HCT116 (cell line): Measurements from ENCODE around the gene TNFRSF12A. TPM values are rescaled to one million over a fixed set of nuclear protein-coding genes. Genes with fewer than 3 reads are reported as not detected.

Source experiments
- ATAC-seq: fragments of 200-7000 bp; cut with Tn5 transposase; 2 replicates; pipeline ENCODE4 v1.9.1; 2020; ENCODE audit warnings: mild to moderate bottlenecking, moderate library complexity
- BruUV-seq: library from RNA; stranded (reverse); fragments of 400-500 nt; replicated peaks from 2 replicates; lab custom pipeline; 2021; lab: Mats Ljungman, UMichigan
- CTCF ChIA-PET: fragments of 300-600 bp; sonication (Branson Sonifier 250); formaldehyde crosslinking; loops from one replicate; lab custom pipeline; 2021; ENCODE audit warnings: antibody characterized with exemption; lab: Charles Lee
- POLR2A ChIA-PET: fragments of 300-600, 350-600 bp; sonication (Branson Sonifier 250); formaldehyde crosslinking; loops from one replicate; lab custom pipeline; 2021; ENCODE audit warnings: antibody characterized with exemption; lab: Charles Lee
- RAD21 ChIA-PET, 2 experiments: fragments of 300-600 bp; sonication (Branson Sonifier 250); formaldehyde crosslinking; loops; one replicate each; lab custom pipeline; 2023; ENCODE audit warnings: low total read pairs in 2 of 2; ENCODE audit not compliant: uncharacterized antibody in 2 of 2, unreplicated experiment in 2 of 2, low non-redundant PET in 1 of 2; lab: Charles Lee
- DNase-seq: peaks from one replicate; pipeline ENCODE4 v3.0.0-alpha.2; 2010; ENCODE audit warnings: low read depth, low spot score
- H2AFZ ChIP-seq: fragments of 200-600 bp; shearing (Covaris generic), sonication (generic); 2 replicates; pipeline ENCODE4 v1.6.1; 2017; ENCODE audit warnings: low read depth, mixed run types, mixed read lengths, antibody characterized with exemption, low read length; ENCODE audit not compliant: poor library complexity, severe bottlenecking
- H3K27ac ChIP-seq: 2 replicates; pipeline ENCODE4 v1.5.1; 2012; ENCODE audit warnings: low read depth, low read length
- H3K27me3 ChIP-seq: fragments of 200-600 bp; sonication (generic); 2 replicates; pipeline ENCODE4 v1.6.1; 2016; ENCODE audit warnings: mixed run types, low read length, mixed read lengths; ENCODE audit not compliant: insufficient read depth
- H3K36me3 ChIP-seq, 2 experiments: fragments of 200-500 bp in 1 of 2; fragments of 200-600 bp in 1 of 2; sonication (Bioruptor generic) in 1 of 2; sonication (generic) in 1 of 2; 2 replicates each; pipeline versions ENCODE4 v1.5.1 to v1.6.1; 2014 to 2016; ENCODE audit warnings: low read length in 2 of 2, inconsistent platforms in 1 of 2, mixed read lengths in 1 of 2, mixed run types in 1 of 2; ENCODE audit not compliant: insufficient read depth in 2 of 2, control insufficient read depth in 1 of 2
- H3K4me1 ChIP-seq, 2 experiments: fragments of 200-600 bp in 1 of 2; sonication (generic) in 1 of 2; 2 replicates each; pipeline versions ENCODE4 v1.5.1 to v1.6.1; 2012 to 2017; ENCODE audit warnings: low read length in 2 of 2, inconsistent platforms in 1 of 2, mild to moderate bottlenecking in 1 of 2, mixed read lengths in 1 of 2, mixed run types in 1 of 2, moderate library complexity in 1 of 2; ENCODE audit not compliant: insufficient read depth in 2 of 2, control insufficient read depth in 1 of 2
- H3K4me2 ChIP-seq: fragments of 200-600 bp; sonication (generic); 2 replicates; pipeline ENCODE4 v1.6.1; 2017; ENCODE audit warnings: mixed run types, low read length, mixed read lengths
- H3K4me3 ChIP-seq, 2 experiments: fragments of 200-600 bp in 1 of 2; sonication (generic) in 1 of 2; replicated peaks in 1 of 2; 2 replicates each; pipeline ENCODE4 v1.5.1; 2011 to 2016; ENCODE audit warnings: low read length in 2 of 2, control low read depth in 1 of 2, low read depth in 1 of 2, mild to moderate bottlenecking in 1 of 2, mixed read lengths in 1 of 2, mixed run types in 1 of 2
- H3K79me2 ChIP-seq: fragments of 200-600 bp; sonication (generic); 2 replicates; pipeline ENCODE4 v1.6.1; 2017; ENCODE audit warnings: mild to moderate bottlenecking, mixed run types, low read length, moderate library complexity, mixed read lengths; ENCODE audit not compliant: insufficient read depth
- H3K9ac ChIP-seq: fragments of 200-600 bp; sonication (generic); 2 replicates; pipeline ENCODE4 v1.6.1; 2016; ENCODE audit warnings: low read length, mixed read lengths
- H3K9me2 ChIP-seq: fragments of 200-600 bp; sonication (generic), shearing (Covaris generic); 2 replicates; pipeline ENCODE4 v1.6.1; 2017; ENCODE audit warnings: mixed run types, mild to moderate bottlenecking, moderate library complexity; ENCODE audit not compliant: insufficient read depth
- H3K9me3 ChIP-seq, 2 experiments: fragments of 200-500 bp in 1 of 2; fragments of 200-600 bp in 1 of 2; sonication (Bioruptor generic) in 1 of 2; sonication (generic) in 1 of 2; 2 replicates each; pipeline ENCODE4 v1.6.1; 2014 to 2017; ENCODE audit warnings: low read length in 2 of 2, mixed read lengths in 2 of 2, inconsistent platforms in 1 of 2, low read depth in 1 of 2, mild to moderate bottlenecking in 1 of 2, mixed run types in 1 of 2, moderate library complexity in 1 of 2; ENCODE audit not compliant: control insufficient read depth in 1 of 2, insufficient read depth in 1 of 2
- H4K20me1 ChIP-seq: fragments of 200-600 bp; sonication (generic), shearing (Covaris generic); 2 replicates; pipeline ENCODE4 v1.6.1; 2017; ENCODE audit warnings: mixed run types, mild to moderate bottlenecking, moderate library complexity; ENCODE audit not compliant: insufficient read depth
- CBX3 ChIP-seq: IDR thresholded peaks from 2 replicates; pipeline ENCODE4 v1.6.1; 2012; ENCODE audit warnings: low read depth
- CEBPB ChIP-seq: IDR thresholded peaks from 2 replicates; pipeline ENCODE4 v1.6.1; 2012; ENCODE audit warnings: low read depth
- ELF1 ChIP-seq: IDR thresholded peaks from 2 replicates; pipeline ENCODE4 v1.6.1; 2012; ENCODE audit warnings: low read depth, borderline replicate concordance
- EZH2phosphoT487 ChIP-seq: fragments of 200-600 bp; IDR thresholded peaks from 2 replicates; pipeline ENCODE4 v1.6.1; 2018; ENCODE audit warnings: antibody characterized with exemption, borderline replicate concordance
- FOSL1 ChIP-seq: IDR thresholded peaks from 2 replicates; pipeline ENCODE4 v1.6.1; 2012; ENCODE audit warnings: low read depth
- POLR2A ChIP-seq: IDR thresholded peaks from 2 replicates; pipeline ENCODE4 v1.7.0; 2011; ENCODE audit warnings: borderline replicate concordance; ENCODE audit not compliant: insufficient read depth, insufficient read length; ENCODE audit errors: extremely low read depth
- POLR2AphosphoS5 ChIP-seq: IDR thresholded peaks from 2 replicates; pipeline ENCODE4 v1.6.1; 2011; ENCODE audit warnings: mild to moderate bottlenecking, low read depth, low read length, moderate library complexity
- RAD21 ChIP-seq: IDR thresholded peaks from 2 replicates; pipeline ENCODE4 v1.6.1; 2012; ENCODE audit warnings: low read depth, mild to moderate bottlenecking
- SP1 ChIP-seq: IDR thresholded peaks from 2 replicates; pipeline ENCODE4 v1.6.1; 2012; ENCODE audit warnings: low read depth
- SRF ChIP-seq: IDR thresholded peaks from 2 replicates; pipeline ENCODE4 v1.6.1; 2012; ENCODE audit warnings: low read depth
- TCF7L2 ChIP-seq: IDR thresholded peaks from 2 replicates; pipeline ENCODE4 v1.7.0; 2011; ENCODE audit warnings: borderline replicate concordance, inconsistent platforms; ENCODE audit not compliant: insufficient read depth, insufficient read length; ENCODE audit errors: extremely low read depth
- ZFX ChIP-seq: fragments of 450-650 bp; IDR thresholded peaks from 2 replicates; pipeline ENCODE4 v1.6.1; 2017
- ZNF274 ChIP-seq: fragments of 200-500 bp; sonication (Bioruptor generic); IDR thresholded peaks from 2 replicates; pipeline ENCODE4 v1.6.1; 2014; ENCODE audit warnings: mild to moderate bottlenecking, low read depth, low read length, inconsistent platforms
- intact Hi-C: fragments of 100-400 bp; cut with micrococcal nuclease; formaldehyde crosslinking; loops from 2 replicates; pipeline ENCODE4 v1.10.0; 2022
- total RNA-seq: library from RNA; stranded (reverse); gene quantifications from one replicate; pipeline ENCODE4 v1.2.1, GENCODE V29; 2021; ENCODE audit not compliant: unreplicated experiment
- TF ChIP-seq, protein P1 (sequence below): IDR thresholded peaks from 2 replicates; pipeline ENCODE4 v1.6.1; 2012
- TF ChIP-seq, protein P2 (sequence below): IDR thresholded peaks from 2 replicates; pipeline ENCODE4 v1.6.1; 2012

Gene TNFRSF12A
- total RNA-seq, 1 experiment from 2014 or later = 188 TPM

DNA sequence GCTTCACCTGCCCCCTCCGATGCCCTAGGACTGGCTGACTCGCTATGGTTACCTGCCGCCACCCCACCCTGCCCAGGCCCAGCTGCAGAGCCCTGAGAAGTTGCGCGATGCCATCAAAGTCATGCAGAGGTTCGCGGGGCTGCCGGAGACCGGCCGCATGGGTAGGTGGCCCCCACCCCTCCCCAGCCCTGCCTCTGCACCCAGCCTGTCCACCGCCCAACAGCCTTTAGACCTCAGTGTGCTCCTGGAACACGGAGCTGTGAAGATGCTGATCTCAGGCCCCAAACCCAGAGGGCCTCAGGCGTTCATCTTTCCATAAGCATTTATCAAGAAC lies 27.2 kb downstream of the TNFRSF12A start:
- Histone ChIP-seq H3K9me2 (no peaks in the 10 kb centered on the region), H3K4me2 (peak overlapping the region; percentile 99; the same call in 1 of the 2 replicates), H3K4me3 (0 out of 4 replicates have a peak overlapping the region, but pooled peaks of 1 of the 2 experiments have one; percentile 79), H3K36me3 (no peaks in the 10 kb centered on the region), H2AFZ (no peak overlapping the region), H4K20me1 (no peaks in the 10 kb centered on the region), H3K27ac (no peak overlapping the region), H3K79me2 (no peaks in the 10 kb centered on the region), H3K9me3 (no peaks in the 10 kb centered on the region), H3K4me1 (peaks cover 2 to 47% of the 10 kb centered on the region in 2 experiments; a peak in 3 of 4 replicates), H3K9ac (no peak overlapping the region), H3K27me3 (no peaks in the 10 kb centered on the region)
- ATAC-seq (no peak), DNase-seq (no peak)
- ChIA-PET RAD21 (no interaction called here), POLR2A (interaction anchor here (2.3 kb wide), 1 partner anchor 12 kb away, joined by 6 read pairs; no protein-coding TSS in a partner anchor), CTCF (interaction anchor here (1.3 to 4.3 kb wide), 3 partner anchors 12 to 82 kb away, joined by 4 to 16 read pairs (median 5); no protein-coding TSS in a partner anchor)
- BruUV-seq = no TSS peak
- intact Hi-C loops = no loop called here
- TF ChIP-seq CBX3 (no peak), CEBPB (no peak), FOSL1 (no peak), POLR2A (no peak), SRF (no peak), SP1 (no peak), RAD21 (no peak), ELF1 (no peak), EZH2phosphoT487 (no peak), POLR2AphosphoS5 (no peak), ZFX (no peak), ZNF274 (no peak), TCF7L2 (no peak)
- TF ChIP-seq, protein P1, sequence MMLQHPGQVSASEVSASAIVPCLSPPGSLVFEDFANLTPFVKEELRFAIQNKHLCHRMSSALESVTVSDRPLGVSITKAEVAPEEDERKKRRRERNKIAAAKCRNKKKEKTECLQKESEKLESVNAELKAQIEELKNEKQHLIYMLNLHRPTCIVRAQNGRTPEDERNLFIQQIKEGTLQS = no peak
- TF ChIP-seq, protein P2, sequence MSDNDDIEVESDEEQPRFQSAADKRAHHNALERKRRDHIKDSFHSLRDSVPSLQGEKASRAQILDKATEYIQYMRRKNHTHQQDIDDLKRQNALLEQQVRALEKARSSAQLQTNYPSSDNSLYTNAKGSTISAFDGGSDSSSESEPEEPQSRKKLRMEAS = no peak
